Fibroblast of skin of left biceps (primary cell): Measurements from ENCODE around the gene KCTD1.
A peak's percentile ranks its signal among the peaks of the same experiment; 100 is the strongest.

ENCODE experiments used
- DNase-seq, 2 experiments: peaks; one replicate each; pipeline ENCODE4 v3.0.0-alpha.2; 2013; ENCODE audit warnings: low read depth in 2 of 2

Gene KCTD1

DNA sequence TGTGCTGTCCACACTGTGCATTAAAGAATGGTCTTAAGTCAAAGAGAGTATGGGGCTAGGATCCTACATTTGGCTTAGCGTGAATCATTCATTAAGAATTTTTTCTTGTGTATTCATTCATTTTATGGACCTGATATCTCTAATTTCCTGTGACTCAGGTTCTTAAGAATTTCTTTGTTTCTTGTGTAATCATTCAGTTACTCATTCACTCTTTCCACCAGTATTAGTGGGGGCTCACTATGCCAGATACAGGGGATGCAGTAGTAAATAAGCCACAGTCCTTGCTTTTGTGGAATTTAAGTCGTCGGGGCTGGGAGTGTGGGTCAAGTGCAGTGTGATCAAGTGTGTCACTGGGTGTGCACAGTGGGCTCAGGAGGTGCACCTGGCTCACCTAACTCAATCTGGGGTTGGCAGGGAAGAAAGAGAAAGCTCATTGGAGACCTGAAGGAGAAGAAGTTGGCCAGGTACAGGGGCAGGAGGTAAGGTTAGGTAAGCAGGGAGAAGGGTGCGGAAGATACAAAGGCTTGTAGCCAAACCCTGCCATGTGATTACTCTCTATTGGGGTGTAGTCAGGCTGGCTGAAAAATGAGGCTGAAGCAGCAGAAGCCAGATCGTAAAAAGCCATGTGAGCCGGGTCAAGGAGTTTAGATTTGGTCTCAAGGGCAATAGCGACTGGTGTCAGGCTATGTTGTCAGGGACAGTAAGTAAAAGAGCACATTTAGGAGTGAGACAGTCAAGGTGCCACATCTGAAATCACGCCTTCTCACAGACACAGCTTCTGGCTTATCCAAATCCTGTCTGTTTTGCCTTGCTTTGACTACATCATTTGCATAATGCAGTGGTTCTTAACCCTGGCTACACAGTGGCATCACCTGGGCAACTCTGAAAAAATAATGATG lies 67.2 kb downstream of the KCTD1 start:
- DNase-seq = peak; percentile 87 to 89

- no peak for DNase-seq
Observed at GRCh38 chr18:26479681-26480079, 68.7 kb downstream of the KCTD1 start.

DNA sequence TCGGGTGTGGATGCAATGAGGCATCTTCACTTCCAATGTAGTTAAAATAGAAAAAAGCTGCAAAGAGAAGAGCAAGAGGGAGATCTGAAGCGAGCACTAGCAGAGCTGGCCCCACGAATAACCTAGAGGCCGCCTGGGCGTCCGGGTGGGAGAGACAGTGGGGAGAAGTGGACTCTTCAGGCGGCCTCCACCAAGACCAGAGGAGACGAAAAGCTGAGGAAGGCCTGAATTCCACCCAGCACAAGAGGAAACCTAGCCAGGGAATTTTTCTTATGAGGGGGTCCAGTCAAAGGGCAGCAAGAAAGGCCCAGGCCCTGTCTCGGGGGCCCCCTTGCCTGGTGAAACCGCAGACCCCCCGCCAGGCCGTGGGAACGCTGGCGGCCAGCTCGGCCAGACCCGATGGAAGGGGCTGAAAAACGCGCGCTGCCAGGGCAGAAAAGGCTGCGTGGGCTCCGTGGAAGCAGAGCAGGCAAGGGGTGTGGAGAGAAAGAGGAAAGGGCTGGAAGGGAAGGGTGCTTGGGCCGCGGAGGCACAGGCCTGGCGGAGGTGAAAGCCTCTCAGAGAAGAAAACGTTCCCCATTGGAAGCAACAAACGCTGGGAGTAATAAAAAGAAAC lies 69.2 kb downstream of the KCTD1 start:
- no peak for DNase-seq

DNA sequence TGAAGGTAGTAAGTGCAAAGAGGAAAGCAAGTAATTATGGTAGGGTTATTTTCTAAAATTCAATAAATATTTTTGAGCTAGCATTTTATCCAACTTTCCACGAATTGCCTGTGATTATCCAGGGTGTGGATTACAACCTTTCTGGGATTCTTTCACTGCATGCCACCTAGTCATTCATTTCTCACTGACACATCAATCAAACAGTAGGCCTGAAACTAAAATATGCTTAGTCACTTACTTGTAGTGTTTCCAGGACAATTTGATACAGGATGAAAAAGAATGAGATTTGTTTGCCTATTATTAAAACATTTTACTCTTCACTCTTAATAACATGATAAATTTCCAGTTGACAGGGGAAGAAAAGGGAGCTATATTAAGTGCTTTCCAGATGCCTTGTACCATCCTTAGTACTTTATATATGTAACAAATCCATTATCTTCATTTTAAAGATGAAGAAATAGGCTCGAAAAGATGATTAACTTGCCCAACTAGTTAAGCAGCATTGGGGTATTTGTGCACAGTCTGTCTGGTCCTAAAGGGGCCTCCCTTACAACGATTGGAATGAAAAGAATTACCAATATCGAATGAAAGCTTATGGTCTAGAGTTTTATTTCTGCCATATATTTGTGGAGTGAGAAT lies 70.4 kb downstream of the KCTD1 start:
- no peak for DNase-seq

- no peak for DNase-seq
Observed at GRCh38 chr18:26476697-26477096, 71.7 kb downstream of the KCTD1 start.

DNA sequence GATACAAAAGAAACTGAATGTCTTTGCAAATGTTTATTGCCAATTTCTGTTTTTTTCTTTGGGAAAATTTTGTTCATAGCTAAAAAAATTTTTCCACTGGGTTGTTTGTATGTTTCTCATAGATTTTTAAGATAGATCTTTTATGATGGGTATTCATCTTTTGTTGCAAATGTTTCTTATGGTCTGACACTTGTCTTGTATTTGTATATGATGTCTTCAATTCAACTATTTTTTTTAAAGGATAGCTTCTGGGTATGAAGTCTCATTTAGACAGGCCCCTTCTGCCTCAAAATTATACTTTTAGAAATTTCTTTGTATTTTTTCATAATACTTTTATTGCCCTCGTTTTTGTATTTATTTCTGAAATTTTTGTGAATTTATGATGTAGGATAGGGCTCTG lies 73.8 kb downstream of the KCTD1 start:
- DNase-seq = no peak

GRCh38 chr18:26473672-26474071 lies 74.7 kb downstream of the KCTD1 start:
- no peak for DNase-seq

DNA sequence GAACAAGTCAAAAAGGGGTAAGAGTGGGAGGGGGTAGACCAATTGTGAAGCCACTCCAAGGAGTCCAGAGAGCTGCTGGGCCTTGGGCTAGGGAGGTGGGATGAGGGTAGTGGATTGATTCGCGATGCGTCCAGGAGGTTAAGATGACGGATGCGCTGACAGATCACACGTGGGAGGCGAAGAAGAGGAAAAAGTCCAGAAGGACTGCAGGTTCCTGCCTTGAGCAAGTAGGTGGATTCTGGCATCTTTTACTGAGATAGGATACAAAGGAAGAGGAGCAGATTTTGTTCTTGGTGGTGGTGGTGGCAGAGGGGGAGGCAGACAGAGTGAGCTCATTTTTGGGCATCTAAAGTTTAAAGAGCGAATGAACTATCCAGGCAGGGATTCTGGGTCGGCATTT lies 76.5 kb downstream of the KCTD1 start:
- no peak for DNase-seq

DNA sequence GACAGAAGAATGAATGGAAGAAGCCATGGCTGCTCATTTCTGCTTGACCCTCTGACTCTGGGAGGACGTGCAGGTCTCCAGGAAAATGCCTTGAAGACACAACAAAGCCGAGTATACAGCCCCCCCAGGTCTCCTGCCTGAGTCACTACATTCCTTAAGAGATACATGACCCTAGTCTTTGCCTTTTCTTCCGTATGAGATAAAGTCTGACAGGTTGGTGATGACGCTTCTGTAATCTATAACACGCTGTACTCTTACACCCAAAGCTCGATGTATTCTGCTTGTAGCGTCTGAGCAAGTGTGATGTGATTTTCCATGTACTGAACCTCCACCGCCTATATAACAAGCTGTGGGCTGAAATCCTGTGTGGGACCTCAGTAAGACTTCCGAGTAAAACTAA lies 77.3 kb downstream of the KCTD1 start:
- DNase-seq = no peak

GRCh38 chr18:26470011-26470637 lies 78.2 kb downstream of the KCTD1 start:
- DNase-seq = peak; percentile 45

GRCh38 chr18:26468931-26469340 lies 79.4 kb downstream of the KCTD1 start:
- DNase-seq = no peak

DNA sequence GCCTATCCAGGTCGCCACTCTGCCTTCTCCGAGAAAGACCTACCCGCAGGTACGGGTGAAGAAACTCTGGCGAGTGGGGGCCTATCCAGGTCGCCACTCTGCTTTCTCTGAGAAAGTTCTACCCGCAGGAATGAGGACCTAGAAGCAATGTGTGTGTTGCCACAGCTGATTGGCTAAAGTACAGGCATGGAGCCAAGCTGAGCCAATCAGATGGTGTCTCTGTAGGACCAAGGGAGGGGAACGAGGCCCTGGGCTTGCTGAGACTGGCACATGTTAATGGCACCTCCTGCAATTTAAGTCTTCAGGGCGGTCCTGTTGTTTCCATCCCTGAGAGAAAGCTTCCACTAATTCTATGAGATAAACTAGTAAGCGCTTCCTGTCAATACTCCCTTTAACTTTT lies 82.3 kb downstream of the KCTD1 start:
- no peak for DNase-seq

DNA sequence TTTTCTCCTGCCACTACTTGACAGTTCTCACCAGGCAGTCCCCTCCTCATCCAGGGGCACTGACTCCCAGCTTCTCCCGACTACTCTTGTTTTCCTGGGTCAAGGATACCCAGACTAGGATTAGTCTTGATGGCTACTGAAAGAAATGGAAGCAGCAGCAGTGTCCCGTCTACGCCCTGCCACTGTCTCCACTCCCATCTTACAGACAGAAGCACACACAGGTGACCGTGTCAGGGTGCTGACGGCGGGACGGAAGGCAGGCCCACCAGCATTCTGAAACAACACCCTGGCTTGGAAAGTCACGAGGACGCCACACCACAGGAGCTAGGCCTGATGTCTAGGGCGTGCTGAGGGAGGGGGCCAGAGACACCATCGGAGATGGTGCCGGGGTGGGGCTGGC lies 82.9 kb downstream of the KCTD1 start:
- DNase-seq = no peak

DNA sequence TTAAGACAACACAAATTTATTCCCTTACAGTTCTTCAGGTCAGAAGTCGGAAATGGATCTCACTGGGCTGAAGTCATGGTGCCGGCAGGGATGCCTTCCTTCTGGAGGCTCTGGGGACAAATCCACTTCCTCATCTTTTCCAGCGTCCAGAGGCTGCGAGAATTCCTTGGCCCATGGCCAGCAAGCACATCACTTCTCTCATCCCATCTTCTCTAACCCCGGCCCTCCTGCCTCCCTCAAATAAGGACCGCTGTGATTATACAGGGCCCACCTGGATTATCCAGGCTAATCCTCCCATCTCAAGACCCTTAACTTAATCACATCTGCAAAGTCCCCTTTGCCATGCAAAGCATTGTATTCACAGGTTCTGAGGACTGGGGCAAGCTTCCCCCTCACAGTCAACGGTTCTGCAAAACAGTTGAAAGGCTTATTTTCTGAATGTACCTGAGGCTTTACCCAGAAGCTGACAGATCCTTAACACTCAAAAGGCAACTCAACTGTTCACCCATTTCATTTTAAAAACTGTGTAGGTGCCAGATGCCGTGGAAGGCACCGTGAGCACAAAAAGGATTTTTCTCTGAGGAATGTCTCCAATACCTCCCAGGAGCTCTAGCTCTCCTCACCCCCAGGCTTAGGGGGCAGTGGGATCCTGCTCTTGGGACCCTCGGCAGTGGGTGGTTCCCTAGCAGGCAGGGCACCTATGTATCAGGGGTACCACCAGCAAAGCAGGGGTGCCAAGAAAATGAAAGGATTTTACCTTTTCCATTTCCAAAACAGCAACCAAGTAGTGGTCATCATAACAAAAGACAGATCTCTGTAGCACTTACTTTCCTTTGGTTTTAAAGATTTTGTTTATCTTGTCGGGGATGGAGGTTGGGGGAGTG lies 84.0 kb downstream of the KCTD1 start:
- DNase-seq = no peak

- no peak for DNase-seq
Observed at GRCh38 chr18:26462355-26462754, 86.0 kb downstream of the KCTD1 start.

DNA sequence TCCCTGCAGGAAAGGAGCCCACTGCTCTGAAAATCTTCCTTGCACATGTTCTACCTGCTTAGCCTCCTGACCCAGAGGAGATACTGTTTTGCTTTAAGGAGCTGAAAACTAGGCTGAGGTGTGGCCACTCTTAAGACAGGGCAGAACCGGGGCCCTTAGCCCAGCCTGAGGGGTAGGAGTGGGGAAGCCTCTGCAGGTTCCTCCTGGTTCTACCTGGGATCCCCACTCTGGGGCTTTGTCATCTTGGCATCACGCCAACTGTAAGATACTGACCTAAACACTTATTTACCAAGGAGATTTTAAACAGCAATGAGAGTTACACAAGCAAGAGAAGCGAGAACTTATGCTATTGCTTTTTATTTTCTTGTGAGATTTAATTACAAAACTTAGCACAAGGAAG lies 86.9 kb downstream of the KCTD1 start:
- no peak for DNase-seq

GRCh38 chr18:26460449-26461091 lies 87.8 kb downstream of the KCTD1 start:
- no peak for DNase-seq

DNA sequence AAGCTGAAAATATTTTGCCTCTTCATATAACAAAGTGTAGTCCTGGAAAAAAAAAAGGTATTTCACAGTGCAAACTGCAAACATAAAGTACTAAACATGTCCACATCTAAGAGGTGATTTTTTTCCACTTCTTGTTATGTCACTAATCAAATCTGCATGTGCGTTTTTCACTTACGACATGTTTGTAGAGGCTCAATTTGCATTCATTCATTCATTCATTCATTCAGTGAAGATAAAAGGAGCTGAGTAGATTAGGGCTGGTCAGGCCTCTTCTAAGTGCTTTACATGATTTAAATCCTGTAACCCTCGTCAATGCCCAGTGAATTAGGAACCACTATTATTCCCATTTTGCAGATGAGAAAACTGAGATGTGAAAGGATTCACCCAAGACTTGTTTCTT lies 88.5 kb downstream of the KCTD1 start:
- no peak for DNase-seq

DNA sequence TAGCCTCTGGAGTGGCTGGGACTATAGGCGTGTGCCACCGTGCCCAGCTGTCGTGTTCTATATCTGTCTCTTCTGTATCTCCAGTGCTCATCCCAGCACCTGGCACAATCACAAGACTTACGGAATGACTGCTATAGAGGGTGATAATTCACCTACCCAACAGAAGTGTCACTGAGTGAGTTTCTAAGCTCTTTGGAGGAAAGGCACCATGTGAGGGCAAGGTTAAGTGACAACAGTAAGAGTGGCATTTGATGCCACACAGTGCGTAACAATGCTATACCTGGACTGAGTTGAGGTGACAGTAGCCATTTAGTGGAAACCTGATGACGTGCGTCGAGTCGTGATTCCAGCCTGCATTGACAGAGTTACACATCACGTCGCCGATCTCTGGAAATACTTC lies 89.0 kb downstream of the KCTD1 start:
- no peak for DNase-seq

DNA sequence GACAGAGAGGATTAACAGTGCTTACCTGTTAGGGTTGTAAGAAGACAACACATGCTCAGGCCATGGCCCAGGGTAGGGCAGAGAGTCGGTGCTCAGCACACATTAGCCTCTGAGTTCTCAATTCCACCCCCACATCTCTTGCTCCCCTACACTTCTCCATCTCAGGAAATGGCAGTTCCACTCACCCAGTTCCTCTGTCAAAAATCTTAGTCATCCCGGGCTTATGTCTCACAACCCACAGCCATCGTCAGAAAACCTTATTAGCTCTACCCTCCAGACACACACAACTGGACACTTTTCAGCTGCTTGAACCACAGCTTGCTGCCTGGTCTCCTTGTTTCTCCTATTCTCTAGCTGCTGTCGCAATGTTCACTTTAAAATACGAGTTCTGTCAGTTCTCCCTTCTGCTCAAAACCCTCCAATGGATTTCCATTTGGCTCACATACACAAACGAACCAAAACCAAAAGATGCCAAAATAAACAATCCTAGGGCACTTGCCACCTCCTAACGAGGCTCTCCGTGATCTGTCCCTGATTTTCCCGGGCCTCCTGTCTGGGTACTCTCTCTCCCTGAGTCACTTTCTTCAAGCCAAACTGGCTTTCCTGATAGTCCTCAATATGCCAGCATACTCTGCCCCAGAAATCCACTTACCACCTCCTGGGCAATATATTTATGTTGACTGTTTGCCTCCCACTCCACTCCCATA lies 89.7 kb downstream of the KCTD1 start:
- no peak for DNase-seq
